Neural cell (in vitro differentiated cells): Measurements from ENCODE around the gene SLC35A4. TPM values are rescaled to one million over a fixed set of nuclear protein-coding genes. Genes with fewer than 3 reads are reported as not detected.

Experiments used
- H2AFZ ChIP-seq: fragments of 200-600, 300-800 bp; sonication (generic), shearing (Covaris generic); 2 replicates; pipeline ENCODE4 v1.6.0; 2014; ENCODE audit warnings: low read depth, mild to moderate bottlenecking, antibody characterized with exemption, low read length, moderate library complexity
- H3F3A ChIP-seq: fragments of 200-600 bp; shearing (Covaris generic); 2 replicates; pipeline ENCODE4 v1.6.1; 2016; ENCODE audit warnings: mild to moderate bottlenecking, moderate library complexity, mixed read lengths, antibody characterized with exemption, low read length; ENCODE audit not compliant: insufficient read depth, poor library complexity, severe bottlenecking
- H3K27ac ChIP-seq: fragments of 200-600, 300-800 bp; sonication (generic), shearing (Covaris generic); 2 replicates; pipeline ENCODE4 v1.5.1; 2014; ENCODE audit warnings: mild to moderate bottlenecking, low read length, moderate library complexity
- H3K27me3 ChIP-seq: fragments of 300-800, 200-600 bp; sonication (generic), shearing (Covaris generic); 2 replicates; pipeline ENCODE4 v1.6.0; 2014; ENCODE audit warnings: mild to moderate bottlenecking, low read depth, low read length, moderate library complexity; ENCODE audit not compliant: insufficient read depth
- H3K36me3 ChIP-seq: fragments of 300-800, 200-600 bp; sonication (generic), shearing (Covaris generic); 2 replicates; pipeline ENCODE4 v1.5.1; 2014; ENCODE audit warnings: mild to moderate bottlenecking, antibody characterized with exemption, low read length, moderate library complexity; ENCODE audit not compliant: insufficient read depth
- H3K4me2 ChIP-seq: fragments of 300-800, 200-600 bp; sonication (generic), shearing (Covaris generic); 2 replicates; pipeline ENCODE4 v1.6.0; 2014; ENCODE audit warnings: mild to moderate bottlenecking, low read length
- H3K4me3 ChIP-seq: fragments of 300-800, 200-600 bp; sonication (generic), shearing (Covaris generic); 2 replicates; pipeline ENCODE4 v1.5.1; 2014; ENCODE audit warnings: mild to moderate bottlenecking, low read length, moderate library complexity
- H3K79me2 ChIP-seq: fragments of 200-600 bp; shearing (Covaris generic); replicated peaks from 2 replicates; pipeline ENCODE4 v1.6.0; 2014; ENCODE audit warnings: mild to moderate bottlenecking, low read length, moderate library complexity; ENCODE audit not compliant: insufficient read depth
- H3K9ac ChIP-seq: fragments of 300-800, 200-600 bp; sonication (generic), shearing (Covaris generic); 2 replicates; pipeline ENCODE4 v1.6.1; 2016; ENCODE audit warnings: mild to moderate bottlenecking, low read length, mixed read lengths
- H3K9me2 ChIP-seq: fragments of 200-600 bp; shearing (Covaris generic); 2 replicates; pipeline ENCODE4 v1.6.1; 2016; ENCODE audit warnings: mild to moderate bottlenecking, low read length, mixed read lengths; ENCODE audit not compliant: insufficient read depth
- H3K9me3 ChIP-seq: fragments of 200-600, 300-800 bp; sonication (generic), shearing (Covaris generic); 2 replicates; pipeline ENCODE4 v1.6.1; 2016; ENCODE audit warnings: mild to moderate bottlenecking, mixed run types, low read length, moderate library complexity, mixed read lengths
- H4K20me1 ChIP-seq: fragments of 200-600 bp; shearing (Covaris generic); 2 replicates; pipeline ENCODE4 v1.6.1; 2016; ENCODE audit warnings: mild to moderate bottlenecking, mixed run types; ENCODE audit not compliant: insufficient read depth
- EP300 ChIP-seq: fragments of 450-650 bp; conservative IDR thresholded peaks from 2 replicates; pipeline ENCODE4 v1.6.1; 2014; ENCODE audit warnings: antibody characterized with exemption, mild to moderate bottlenecking, moderate library complexity; ENCODE audit not compliant: poor library complexity, severe bottlenecking
- EZH2 ChIP-seq: fragments of 200-600, 300-800 bp; shearing (Covaris generic), sonication (generic); IDR thresholded peaks from 2 replicates; pipeline ENCODE4 v1.6.1; 2014; ENCODE audit warnings: antibody characterized with exemption, low read length, borderline replicate concordance, mild to moderate bottlenecking; ENCODE audit not compliant: insufficient read depth, poor library complexity, severe bottlenecking
- MXI1 ChIP-seq: fragments of 450-650 bp; conservative IDR thresholded peaks from 2 replicates; pipeline ENCODE4 v1.6.1; 2014; ENCODE audit warnings: antibody characterized with exemption, mild to moderate bottlenecking; ENCODE audit not compliant: poor library complexity, severe bottlenecking
- POLR2AphosphoS5 ChIP-seq: IDR thresholded peaks from 2 replicates; pipeline ENCODE4 v1.6.1; 2012
- RAD21 ChIP-seq: fragments of 450-650 bp; conservative IDR thresholded peaks from 2 replicates; pipeline ENCODE4 v1.6.1; 2014; ENCODE audit warnings: antibody characterized with exemption, mild to moderate bottlenecking, moderate library complexity
- SMC3 ChIP-seq: fragments of 450-650 bp; conservative IDR thresholded peaks from 2 replicates; pipeline ENCODE4 v1.6.1; 2014; ENCODE audit warnings: antibody characterized with exemption, mild to moderate bottlenecking, moderate library complexity; ENCODE audit not compliant: poor library complexity
- TAF1 ChIP-seq: IDR thresholded peaks from 2 replicates; pipeline ENCODE4 v1.6.1; 2012; ENCODE audit warnings: low read depth
- polyA plus RNA-seq: library from polyadenylated mRNA; depleted of rRNA; stranded (reverse); fragments of >200 nt; gene quantifications from 2 replicates; pipeline ENCODE4 v1.2.3, GENCODE V29; 2014
- TF ChIP-seq, protein P1 (sequence below): IDR thresholded peaks from 2 replicates; pipeline ENCODE4 v1.6.1; 2012; ENCODE audit warnings: borderline replicate concordance
- TF ChIP-seq, protein P2 (sequence below): fragments of 450-650 bp; IDR thresholded peaks from 2 replicates; pipeline ENCODE4 v1.5.1; 2014; ENCODE audit warnings: antibody characterized with exemption, mild to moderate bottlenecking, moderate library complexity; ENCODE audit not compliant: poor library complexity, severe bottlenecking

SLC35A4 gene
- polyA plus RNA-seq, 1 donor from 2014 or later: 8.1 TPM

DNA sequence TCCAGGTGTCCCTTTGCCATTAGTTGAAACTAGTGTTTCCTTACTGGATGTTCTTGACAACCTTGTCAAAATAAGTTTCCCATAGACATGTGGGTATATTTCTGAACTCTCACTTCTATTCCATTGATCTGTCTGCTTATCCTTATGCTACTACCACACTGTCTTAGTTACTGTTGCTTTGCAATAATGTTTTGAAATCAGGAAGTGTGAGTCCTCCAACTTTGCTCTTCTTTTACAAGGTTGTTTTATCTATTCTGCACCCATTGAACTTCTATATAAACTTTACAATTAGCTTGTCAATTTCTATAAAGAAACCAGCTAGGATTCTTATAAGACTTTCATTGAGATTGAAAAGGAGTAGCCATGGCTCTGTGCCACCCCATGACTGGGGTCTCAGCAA lies 44.1 kb downstream of the SLC35A4 start:
- no peaks in the 10 kb centered on the region for H4K20me1 ChIP-seq
- no peak overlapping the region for H3K27ac ChIP-seq
- H3K4me2 ChIP-seq: no peak overlapping the region
- H3K79me2 ChIP-seq: no peaks in the 10 kb centered on the region
- no peaks in the 10 kb centered on the region for H3K9me2 ChIP-seq
- H2AFZ ChIP-seq: no peak overlapping the region
- no peaks in the 10 kb centered on the region for H3F3A ChIP-seq
- no peak overlapping the region for H3K9ac ChIP-seq
- TF ChIP-seq SMC3: no peak
- TF ChIP-seq, protein P1, sequence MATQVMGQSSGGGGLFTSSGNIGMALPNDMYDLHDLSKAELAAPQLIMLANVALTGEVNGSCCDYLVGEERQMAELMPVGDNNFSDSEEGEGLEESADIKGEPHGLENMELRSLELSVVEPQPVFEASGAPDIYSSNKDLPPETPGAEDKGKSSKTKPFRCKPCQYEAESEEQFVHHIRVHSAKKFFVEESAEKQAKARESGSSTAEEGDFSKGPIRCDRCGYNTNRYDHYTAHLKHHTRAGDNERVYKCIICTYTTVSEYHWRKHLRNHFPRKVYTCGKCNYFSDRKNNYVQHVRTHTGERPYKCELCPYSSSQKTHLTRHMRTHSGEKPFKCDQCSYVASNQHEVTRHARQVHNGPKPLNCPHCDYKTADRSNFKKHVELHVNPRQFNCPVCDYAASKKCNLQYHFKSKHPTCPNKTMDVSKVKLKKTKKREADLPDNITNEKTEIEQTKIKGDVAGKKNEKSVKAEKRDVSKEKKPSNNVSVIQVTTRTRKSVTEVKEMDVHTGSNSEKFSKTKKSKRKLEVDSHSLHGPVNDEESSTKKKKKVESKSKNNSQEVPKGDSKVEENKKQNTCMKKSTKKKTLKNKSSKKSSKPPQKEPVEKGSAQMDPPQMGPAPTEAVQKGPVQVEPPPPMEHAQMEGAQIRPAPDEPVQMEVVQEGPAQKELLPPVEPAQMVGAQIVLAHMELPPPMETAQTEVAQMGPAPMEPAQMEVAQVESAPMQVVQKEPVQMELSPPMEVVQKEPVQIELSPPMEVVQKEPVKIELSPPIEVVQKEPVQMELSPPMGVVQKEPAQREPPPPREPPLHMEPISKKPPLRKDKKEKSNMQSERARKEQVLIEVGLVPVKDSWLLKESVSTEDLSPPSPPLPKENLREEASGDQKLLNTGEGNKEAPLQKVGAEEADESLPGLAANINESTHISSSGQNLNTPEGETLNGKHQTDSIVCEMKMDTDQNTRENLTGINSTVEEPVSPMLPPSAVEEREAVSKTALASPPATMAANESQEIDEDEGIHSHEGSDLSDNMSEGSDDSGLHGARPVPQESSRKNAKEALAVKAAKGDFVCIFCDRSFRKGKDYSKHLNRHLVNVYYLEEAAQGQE: no peak
- no peak for TF ChIP-seq EP300
- TF ChIP-seq EZH2: no peak
- no peak for TF ChIP-seq TAF1
- TF ChIP-seq RAD21: no peak
- TF ChIP-seq POLR2AphosphoS5: no peak
- TF ChIP-seq MXI1: no peak
- TF ChIP-seq, protein P2, sequence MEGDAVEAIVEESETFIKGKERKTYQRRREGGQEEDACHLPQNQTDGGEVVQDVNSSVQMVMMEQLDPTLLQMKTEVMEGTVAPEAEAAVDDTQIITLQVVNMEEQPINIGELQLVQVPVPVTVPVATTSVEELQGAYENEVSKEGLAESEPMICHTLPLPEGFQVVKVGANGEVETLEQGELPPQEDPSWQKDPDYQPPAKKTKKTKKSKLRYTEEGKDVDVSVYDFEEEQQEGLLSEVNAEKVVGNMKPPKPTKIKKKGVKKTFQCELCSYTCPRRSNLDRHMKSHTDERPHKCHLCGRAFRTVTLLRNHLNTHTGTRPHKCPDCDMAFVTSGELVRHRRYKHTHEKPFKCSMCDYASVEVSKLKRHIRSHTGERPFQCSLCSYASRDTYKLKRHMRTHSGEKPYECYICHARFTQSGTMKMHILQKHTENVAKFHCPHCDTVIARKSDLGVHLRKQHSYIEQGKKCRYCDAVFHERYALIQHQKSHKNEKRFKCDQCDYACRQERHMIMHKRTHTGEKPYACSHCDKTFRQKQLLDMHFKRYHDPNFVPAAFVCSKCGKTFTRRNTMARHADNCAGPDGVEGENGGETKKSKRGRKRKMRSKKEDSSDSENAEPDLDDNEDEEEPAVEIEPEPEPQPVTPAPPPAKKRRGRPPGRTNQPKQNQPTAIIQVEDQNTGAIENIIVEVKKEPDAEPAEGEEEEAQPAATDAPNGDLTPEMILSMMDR: no peak
- no peaks in the 10 kb centered on the region for H3K27me3 ChIP-seq
- H3K36me3 ChIP-seq: no peaks in the 10 kb centered on the region
- no peak overlapping the region for H3K4me3 ChIP-seq
- H3K9me3 ChIP-seq: no peaks in the 10 kb centered on the region

DNA sequence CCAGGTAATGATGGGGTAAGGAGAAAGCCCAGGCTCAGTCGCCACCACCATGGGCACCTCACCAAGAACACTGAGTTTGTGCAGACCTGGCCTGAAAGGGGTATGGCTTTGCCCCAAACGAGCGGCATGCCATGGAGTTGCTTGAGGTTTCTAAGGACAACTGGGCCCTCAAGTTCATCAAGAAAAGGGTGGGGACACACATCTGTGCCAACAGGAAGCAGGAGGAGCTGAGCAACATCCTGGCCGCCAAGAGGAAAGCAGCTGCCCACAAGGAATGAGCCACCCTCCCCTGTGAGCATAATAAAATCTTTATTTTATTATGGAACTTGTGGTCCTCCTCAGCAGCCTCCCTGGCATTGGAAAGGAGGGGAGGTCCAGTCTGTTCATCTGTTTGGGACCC lies 44.5 kb downstream of the SLC35A4 start:
- H2AFZ ChIP-seq: no peak overlapping the region
- no peak overlapping the region for H3K9ac ChIP-seq
- TF ChIP-seq, protein P1: no peak
- no peak for TF ChIP-seq TAF1
- TF ChIP-seq MXI1: no peak
- no peak for TF ChIP-seq EZH2
- TF ChIP-seq, protein P2: no peak
- no peak for TF ChIP-seq EP300
- no peak for TF ChIP-seq POLR2AphosphoS5
- no peak for TF ChIP-seq RAD21
- no peak for TF ChIP-seq SMC3
- no peaks in the 10 kb centered on the region for H3K36me3 ChIP-seq
- H3K9me2 ChIP-seq: no peaks in the 10 kb centered on the region
- H3K79me2 ChIP-seq: no peaks in the 10 kb centered on the region
- H3F3A ChIP-seq: no peaks in the 10 kb centered on the region
- H3K9me3 ChIP-seq: no peaks in the 10 kb centered on the region
- no peaks in the 10 kb centered on the region for H4K20me1 ChIP-seq
- H3K4me3 ChIP-seq: no peak overlapping the region
- H3K4me2 ChIP-seq: no peak overlapping the region
- H3K27ac ChIP-seq: no peak overlapping the region
- no peaks in the 10 kb centered on the region for H3K27me3 ChIP-seq
